ENCODE measurements around the gene FAM162B.
"Not testable (repeated sequence)": the region's sequence is repeated elsewhere in the genome, so short reads cannot be mapped to it uniquely, and the experiment has no call there.

Gene FAM162B

GRCh38 chr6:116730513-116730912 lies 35.0 kb downstream of the FAM162B start:
- no peaks in the 10 kb centered on the region for H3K9me3 ChIP-seq (ENCODE audit: control insufficient read depth, low read length)
- H3K4me1 ChIP-seq (ENCODE audit: control insufficient read depth, insufficient read depth, low read length, poor library complexity, severe bottlenecking) = no peaks in the 10 kb centered on the region
- H3K27ac ChIP-seq (ENCODE audit: low read depth, low read length, severe bottlenecking) = no peak overlapping the region
- H3K36me3 ChIP-seq (ENCODE audit: control insufficient read depth, insufficient read depth, low read length) = no peaks in the 10 kb centered on the region
- H3K4me3 ChIP-seq (ENCODE audit: extremely low read depth, insufficient read depth, low read length, poor library complexity, severe bottlenecking) = no peak overlapping the region

GRCh38 chr6:116726947-116727346 lies 38.6 kb downstream of the FAM162B start:
- no peak overlapping the region for H3K27ac ChIP-seq (ENCODE audit: low read depth, low read length, severe bottlenecking)
- no peaks in the 10 kb centered on the region for H3K4me1 ChIP-seq (ENCODE audit: control insufficient read depth, insufficient read depth, low read length, poor library complexity, severe bottlenecking)
- peaks cover 10% of the 10 kb centered on the region for H3K36me3 ChIP-seq (ENCODE audit: control insufficient read depth, insufficient read depth, low read length)
- no peaks in the 10 kb centered on the region for H3K9me3 ChIP-seq (ENCODE audit: control insufficient read depth, low read length)
- no peak overlapping the region for H3K4me3 ChIP-seq (ENCODE audit: extremely low read depth, insufficient read depth, low read length, poor library complexity, severe bottlenecking)

- no peaks in the 10 kb centered on the region for H3K9me3 ChIP-seq (ENCODE audit: control insufficient read depth, low read length)
- peaks cover 36% of the 10 kb centered on the region for H3K36me3 ChIP-seq (ENCODE audit: control insufficient read depth, insufficient read depth, low read length)
- WGBS, 2 experiments (ENCODE audit: insufficient coverage in 2 of 2) = 100% methylated on average over 2 of the region's 2 CpGs; no CpG with 5 or more reads in 1 of the 2 experiments
- no peak overlapping the region for H3K4me3 ChIP-seq (ENCODE audit: extremely low read depth, insufficient read depth, low read length, poor library complexity, severe bottlenecking)
- no peaks in the 10 kb centered on the region for H3K4me1 ChIP-seq (ENCODE audit: control insufficient read depth, insufficient read depth, low read length, poor library complexity, severe bottlenecking)
- H3K27ac ChIP-seq (ENCODE audit: low read depth, low read length, severe bottlenecking) = no peak overlapping the region
These were observed 50.8 kb downstream of the FAM162B start for GRCh38 chr6:116714761-116715160.

- WGBS, 2 experiments (ENCODE audit: insufficient coverage in 2 of 2) = no CpG with 5 or more reads among the region's 1 CpG
- Histone ChIP-seq H3K9me3 (ENCODE audit: control insufficient read depth, low read length) (no peaks in the 10 kb centered on the region), H3K27ac (ENCODE audit: low read depth, low read length, severe bottlenecking) (no peak overlapping the region), H3K4me1 (ENCODE audit: control insufficient read depth, insufficient read depth, low read length, poor library complexity, severe bottlenecking) (no peaks in the 10 kb centered on the region), H3K36me3 (ENCODE audit: control insufficient read depth, insufficient read depth, low read length) (peaks cover 36% of the 10 kb centered on the region), H3K4me3 (ENCODE audit: extremely low read depth, insufficient read depth, low read length, poor library complexity, severe bottlenecking) (no peak overlapping the region)
These were observed 51.2 kb downstream of the FAM162B start for GRCh38 chr6:116714296-116714695.

GRCh38 chr6:116705917-116706316 lies 59.6 kb downstream of the FAM162B start:
- no peak overlapping the region for H3K4me3 ChIP-seq (ENCODE audit: extremely low read depth, insufficient read depth, low read length, poor library complexity, severe bottlenecking)
- no peak overlapping the region for H3K27ac ChIP-seq (ENCODE audit: low read depth, low read length, severe bottlenecking)
- no peaks in the 10 kb centered on the region for H3K4me1 ChIP-seq (ENCODE audit: control insufficient read depth, insufficient read depth, low read length, poor library complexity, severe bottlenecking)
- no CpG with 5 or more reads among the region's 1 CpG for WGBS, 2 experiments (ENCODE audit: insufficient coverage in 2 of 2)
- H3K36me3 ChIP-seq (ENCODE audit: control insufficient read depth, insufficient read depth, low read length) = peaks cover 13% of the 10 kb centered on the region
- no peaks in the 10 kb centered on the region for H3K9me3 ChIP-seq (ENCODE audit: control insufficient read depth, low read length)

GRCh38 chr6:116703888-116704287 lies 61.6 kb downstream of the FAM162B start:
- not testable (repeated sequence) for H3K9me3 ChIP-seq (ENCODE audit: control insufficient read depth, low read length); H3K4me3 ChIP-seq (ENCODE audit: extremely low read depth, insufficient read depth, low read length, poor library complexity, severe bottlenecking); H3K4me1 ChIP-seq (ENCODE audit: control insufficient read depth, insufficient read depth, low read length, poor library complexity, severe bottlenecking); H3K27ac ChIP-seq (ENCODE audit: low read depth, low read length, severe bottlenecking)
- no CpG with 5 or more reads among the region's 1 CpG for WGBS, 2 experiments (ENCODE audit: insufficient coverage in 2 of 2)
- peaks cover 18% of the 10 kb centered on the region for H3K36me3 ChIP-seq (ENCODE audit: control insufficient read depth, insufficient read depth, low read length)
